ENCODE results near the gene MXD1. TPM values are rescaled to one million over a fixed set of nuclear protein-coding genes. Genes with fewer than 3 reads are reported as not detected.

Gene MXD1
- total RNA-seq, 1 donor from 2014 or later = 3.9 TPM

GRCh38 chr2:69933839-69934613, 19.1 kb downstream of the MXD1 start:
- Mint-ChIP-seq H3K4me3 (no peak overlapping the region), H3K36me3 (peaks cover 18% of the 10 kb centered on the region), H3K27me3 (ENCODE audit: insufficient read depth, low read depth) (peaks cover 6% of the 10 kb centered on the region), H3K27ac (no peak overlapping the region), H3K9me3 (no peaks in the 10 kb centered on the region), H3K4me1 (peaks cover 3% of the 10 kb centered on the region)
- H3F3A ChIP-seq (ENCODE audit: low read depth) = peaks cover 3% of the 10 kb centered on the region
- no peak overlapping the region for H3K9ac ChIP-seq
- H3K27ac ChIP-seq = no peak overlapping the region
- H3K79me2 ChIP-seq (ENCODE audit: low read depth) = no peaks in the 10 kb centered on the region
- no peak for DNase-seq (ENCODE audit: low spot score)
- H3K4me3 ChIP-seq = no peak overlapping the region
- H2AFZ ChIP-seq (replicated peaks) = no peak overlapping the region
- TF ChIP-seq EZH2 (IDR thresholded peaks at IDR 0.05) (no peak), CTCF (IDR thresholded peaks at IDR 0.05) (no peak)
- H3K27me3 ChIP-seq = no peaks in the 10 kb centered on the region
- H4K20me1 ChIP-seq (ENCODE audit: low read depth) = no peaks in the 10 kb centered on the region
- H3K9me3 ChIP-seq (ENCODE audit: low read depth) = no peaks in the 10 kb centered on the region
- no peaks in the 10 kb centered on the region for H3K36me3 ChIP-seq
- no peaks in the 10 kb centered on the region for H3K4me1 ChIP-seq
- no peak overlapping the region for H3K4me2 ChIP-seq

- peaks cover 2% of the 10 kb centered on the region for H3K4me1 ChIP-seq
- H3K4me3 ChIP-seq = no peak overlapping the region
- H3K27me3 ChIP-seq = no peaks in the 10 kb centered on the region
- H3K27ac Mint-ChIP-seq = no peak overlapping the region
- no peak overlapping the region for H2AFZ ChIP-seq (replicated peaks)
- H3K9ac ChIP-seq = no peak overlapping the region
- no peaks in the 10 kb centered on the region for H3K9me3 Mint-ChIP-seq
- H4K20me1 ChIP-seq (ENCODE audit: low read depth) = no peaks in the 10 kb centered on the region
- peaks cover 4% of the 10 kb centered on the region for H3K4me1 Mint-ChIP-seq
- no peak for DNase-seq (ENCODE audit: low spot score)
- peaks cover 6% of the 10 kb centered on the region for H3K27me3 Mint-ChIP-seq (ENCODE audit: insufficient read depth, low read depth)
- no peaks in the 10 kb centered on the region for H3K9me3 ChIP-seq (ENCODE audit: low read depth)
- H3K4me2 ChIP-seq = no peak overlapping the region
- H3K27ac ChIP-seq = no peak overlapping the region
- no peak for TF ChIP-seq EZH2 (IDR thresholded peaks at IDR 0.05)
- TF ChIP-seq CTCF (IDR thresholded peaks at IDR 0.05) = no peak
- no peak for TF ChIP-seq EZH2phosphoT487 (IDR thresholded peaks at IDR 0.05)
- H3K4me3 Mint-ChIP-seq = no peak overlapping the region
- peaks cover 3% of the 10 kb centered on the region for H3F3A ChIP-seq (ENCODE audit: low read depth)
- no peaks in the 10 kb centered on the region for H3K36me3 ChIP-seq
- no peaks in the 10 kb centered on the region for H3K79me2 ChIP-seq (ENCODE audit: low read depth)
- peaks cover 20% of the 10 kb centered on the region for H3K36me3 Mint-ChIP-seq
Measured at GRCh38 chr2:69934614-69934908, 19.7 kb downstream of the MXD1 start.

GRCh38 chr2:69935011-69935410, 20.1 kb downstream of the MXD1 start:
- DNase-seq (ENCODE audit: low spot score) = no peak
- Mint-ChIP-seq H3K36me3 (peaks cover 20% of the 10 kb centered on the region), H3K27me3 (ENCODE audit: insufficient read depth, low read depth) (peaks cover 6% of the 10 kb centered on the region), H3K4me3 (no peak overlapping the region), H3K9me3 (no peaks in the 10 kb centered on the region), H3K27ac (no peak overlapping the region), H3K4me1 (peaks cover 9% of the 10 kb centered on the region)
- H3K4me3 ChIP-seq = no peak overlapping the region
- no peaks in the 10 kb centered on the region for H4K20me1 ChIP-seq (ENCODE audit: low read depth)
- no peak overlapping the region for H3K4me2 ChIP-seq
- no peaks in the 10 kb centered on the region for H3K9me3 ChIP-seq (ENCODE audit: low read depth)
- H2AFZ ChIP-seq (replicated peaks) = no peak overlapping the region
- no peaks in the 10 kb centered on the region for H3K79me2 ChIP-seq (ENCODE audit: low read depth)
- H3F3A ChIP-seq (ENCODE audit: low read depth) = peaks cover 3% of the 10 kb centered on the region
- no peak overlapping the region for H3K27ac ChIP-seq
- H3K4me1 ChIP-seq = peaks cover 7% of the 10 kb centered on the region
- no peak overlapping the region for H3K9ac ChIP-seq
- TF ChIP-seq EZH2phosphoT487 (IDR thresholded peaks at IDR 0.05) (no peak), CTCF (IDR thresholded peaks at IDR 0.05) (no peak), EZH2 (IDR thresholded peaks at IDR 0.05) (no peak)
- H3K36me3 ChIP-seq = no peaks in the 10 kb centered on the region
- no peaks in the 10 kb centered on the region for H3K27me3 ChIP-seq

Measured in neural progenitor cell (in vitro differentiated cells).